ENCODE data around the gene FGD6.

Gene FGD6

DNA sequence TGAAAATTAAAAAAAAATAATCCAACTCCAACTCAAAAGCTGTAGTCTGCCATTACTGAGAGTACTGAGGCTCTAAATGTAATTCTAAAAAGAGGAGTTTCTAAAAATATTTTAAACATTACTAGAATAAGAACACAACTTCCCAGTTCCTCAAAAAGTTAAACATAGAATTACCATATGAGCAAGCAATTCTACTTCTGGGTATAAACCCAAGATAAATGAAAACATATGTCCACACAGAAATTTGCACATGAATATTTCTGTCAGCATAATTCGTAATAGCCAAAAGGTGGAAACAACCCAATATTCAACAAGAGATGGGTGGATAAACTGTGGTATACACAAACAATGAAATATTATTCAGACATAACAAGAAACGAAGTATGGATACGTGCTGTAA is 128.9 kb downstream of the FGD6 start:
- FAIRE-seq (no peak), DNase-seq (ENCODE audit: insufficient read length, low spot score) (no peak)
- TF ChIP-seq, protein P1, sequence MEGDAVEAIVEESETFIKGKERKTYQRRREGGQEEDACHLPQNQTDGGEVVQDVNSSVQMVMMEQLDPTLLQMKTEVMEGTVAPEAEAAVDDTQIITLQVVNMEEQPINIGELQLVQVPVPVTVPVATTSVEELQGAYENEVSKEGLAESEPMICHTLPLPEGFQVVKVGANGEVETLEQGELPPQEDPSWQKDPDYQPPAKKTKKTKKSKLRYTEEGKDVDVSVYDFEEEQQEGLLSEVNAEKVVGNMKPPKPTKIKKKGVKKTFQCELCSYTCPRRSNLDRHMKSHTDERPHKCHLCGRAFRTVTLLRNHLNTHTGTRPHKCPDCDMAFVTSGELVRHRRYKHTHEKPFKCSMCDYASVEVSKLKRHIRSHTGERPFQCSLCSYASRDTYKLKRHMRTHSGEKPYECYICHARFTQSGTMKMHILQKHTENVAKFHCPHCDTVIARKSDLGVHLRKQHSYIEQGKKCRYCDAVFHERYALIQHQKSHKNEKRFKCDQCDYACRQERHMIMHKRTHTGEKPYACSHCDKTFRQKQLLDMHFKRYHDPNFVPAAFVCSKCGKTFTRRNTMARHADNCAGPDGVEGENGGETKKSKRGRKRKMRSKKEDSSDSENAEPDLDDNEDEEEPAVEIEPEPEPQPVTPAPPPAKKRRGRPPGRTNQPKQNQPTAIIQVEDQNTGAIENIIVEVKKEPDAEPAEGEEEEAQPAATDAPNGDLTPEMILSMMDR (IDR thresholded peaks at IDR 0.05; ENCODE audit: insufficient read depth, missing control alignments), result no peak

DNA sequence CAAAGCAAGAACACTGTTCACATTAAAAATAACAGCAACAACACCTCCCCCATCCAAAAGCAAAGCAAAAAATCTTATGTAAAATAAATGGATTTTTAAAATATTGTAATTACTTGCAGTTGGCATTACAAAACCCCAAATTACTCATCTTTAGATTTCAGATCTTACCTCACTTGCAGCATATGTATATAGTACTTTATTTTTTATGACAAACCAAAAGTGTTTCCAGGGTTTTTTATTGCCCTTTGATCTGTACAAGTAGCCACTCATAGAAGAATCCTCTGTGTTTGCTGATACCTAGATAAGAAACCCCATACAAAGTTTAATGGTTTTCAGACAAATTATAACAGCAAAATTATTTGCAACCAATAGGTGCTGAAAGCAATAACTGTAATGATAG is 131.7 kb downstream of the FGD6 start:
- DNase-seq (ENCODE audit: insufficient read length, low spot score), result no peak
- no peak for FAIRE-seq
- TF ChIP-seq, protein P1 (IDR thresholded peaks at IDR 0.05; ENCODE audit: insufficient read depth, missing control alignments), result no peak

DNA sequence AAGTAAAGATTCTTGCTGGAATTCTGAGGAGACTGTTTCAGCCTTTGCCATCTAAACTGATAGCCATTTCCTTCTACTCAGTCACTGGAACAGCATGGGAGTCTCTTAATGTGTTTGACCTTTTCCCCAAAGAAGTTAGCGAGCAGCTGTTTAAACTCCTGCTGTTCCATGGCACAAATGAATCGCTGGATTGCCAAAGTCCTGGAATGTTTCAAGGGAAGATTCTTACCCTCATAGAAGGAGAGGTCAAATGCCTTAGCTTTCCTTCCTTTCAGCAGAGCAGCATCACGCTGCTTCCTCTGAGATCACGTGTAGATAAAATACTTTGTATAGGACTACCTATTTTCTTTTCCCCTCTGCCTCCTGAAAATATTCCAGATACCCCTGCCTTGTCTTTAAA is 133.3 kb downstream of the FGD6 start:
- no peak for DNase-seq (ENCODE audit: insufficient read length, low spot score)
- TF ChIP-seq, protein P1 (IDR thresholded peaks at IDR 0.05; ENCODE audit: insufficient read depth, missing control alignments), result no peak

DNA sequence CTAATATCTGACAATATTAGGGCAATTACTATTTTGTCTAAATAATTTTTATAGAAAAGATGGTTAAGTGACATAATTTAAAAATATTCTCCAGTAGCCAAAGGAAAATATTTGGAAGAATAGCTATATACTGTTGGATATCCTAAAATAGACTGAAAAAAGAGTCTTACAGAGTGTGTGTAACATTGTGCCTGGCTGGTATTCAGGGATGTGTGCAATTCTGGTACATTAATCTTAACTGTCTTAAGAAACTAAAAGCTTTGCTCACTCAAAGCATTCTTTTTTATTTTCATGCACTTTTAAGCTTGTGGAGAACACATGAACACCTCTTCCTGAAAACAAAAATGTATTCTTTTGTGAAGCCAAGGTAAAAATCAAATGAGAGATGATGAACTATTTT is 133.8 kb downstream of the FGD6 start:
- FAIRE-seq (no peak), DNase-seq (ENCODE audit: insufficient read length, low spot score) (no peak)
- TF ChIP-seq, protein P1 (IDR thresholded peaks at IDR 0.05; ENCODE audit: insufficient read depth, missing control alignments), result no peak

More for the DNA sequence above, 133.3 kb downstream of the FGD6 start:
- FAIRE-seq, result no peak

DNA sequence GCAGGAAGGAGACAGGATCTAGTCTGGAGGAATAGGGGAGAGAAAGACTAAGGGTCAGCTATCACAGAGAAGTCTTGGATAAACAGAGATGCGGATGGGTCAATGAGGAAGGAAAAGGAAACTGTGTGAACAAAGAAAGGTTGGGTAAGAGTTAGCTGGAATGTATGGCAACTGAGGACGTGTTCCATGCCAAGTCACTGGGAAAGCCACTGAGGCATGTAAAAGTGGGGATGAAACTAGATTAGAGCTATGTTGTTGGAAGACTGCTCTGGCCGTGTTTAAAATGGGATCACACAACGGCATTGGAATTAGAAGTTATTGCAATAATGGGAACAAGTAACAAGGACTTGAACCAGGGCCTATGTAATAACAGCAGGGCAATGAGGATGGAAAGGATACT is 139.9 kb downstream of the FGD6 start:
- no peak for FAIRE-seq

DNA sequence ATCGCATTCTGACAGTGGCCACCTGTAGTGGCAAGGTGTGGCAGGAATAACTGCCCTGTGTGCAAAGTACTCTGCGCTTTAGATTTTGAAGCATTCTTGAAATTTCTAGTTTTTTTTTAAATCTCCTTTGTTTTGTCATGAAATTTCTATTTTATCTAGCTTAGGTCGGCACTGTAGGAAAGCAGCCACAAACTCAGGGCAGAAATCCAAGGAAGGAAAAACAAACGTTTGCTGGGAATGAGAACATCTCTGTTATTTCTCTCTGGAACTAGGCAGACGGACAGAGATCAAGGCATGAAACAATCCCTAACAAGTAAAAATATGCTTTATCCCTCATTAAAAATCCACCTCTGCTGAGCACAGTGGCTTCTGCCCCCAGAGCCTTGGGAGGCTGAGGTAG is 142.5 kb downstream of the FGD6 start:
- TF ChIP-seq, protein P1 (IDR thresholded peaks at IDR 0.05; ENCODE audit: insufficient read depth, missing control alignments), result no peak
- FAIRE-seq, result no peak
- no peak for DNase-seq (ENCODE audit: insufficient read length, low spot score)

More for the DNA sequence above, 139.9 kb downstream of the FGD6 start:
- TF ChIP-seq, protein P1 (IDR thresholded peaks at IDR 0.05; ENCODE audit: insufficient read depth, missing control alignments), result no peak
- DNase-seq (ENCODE audit: insufficient read length, low spot score), result no peak

DNA sequence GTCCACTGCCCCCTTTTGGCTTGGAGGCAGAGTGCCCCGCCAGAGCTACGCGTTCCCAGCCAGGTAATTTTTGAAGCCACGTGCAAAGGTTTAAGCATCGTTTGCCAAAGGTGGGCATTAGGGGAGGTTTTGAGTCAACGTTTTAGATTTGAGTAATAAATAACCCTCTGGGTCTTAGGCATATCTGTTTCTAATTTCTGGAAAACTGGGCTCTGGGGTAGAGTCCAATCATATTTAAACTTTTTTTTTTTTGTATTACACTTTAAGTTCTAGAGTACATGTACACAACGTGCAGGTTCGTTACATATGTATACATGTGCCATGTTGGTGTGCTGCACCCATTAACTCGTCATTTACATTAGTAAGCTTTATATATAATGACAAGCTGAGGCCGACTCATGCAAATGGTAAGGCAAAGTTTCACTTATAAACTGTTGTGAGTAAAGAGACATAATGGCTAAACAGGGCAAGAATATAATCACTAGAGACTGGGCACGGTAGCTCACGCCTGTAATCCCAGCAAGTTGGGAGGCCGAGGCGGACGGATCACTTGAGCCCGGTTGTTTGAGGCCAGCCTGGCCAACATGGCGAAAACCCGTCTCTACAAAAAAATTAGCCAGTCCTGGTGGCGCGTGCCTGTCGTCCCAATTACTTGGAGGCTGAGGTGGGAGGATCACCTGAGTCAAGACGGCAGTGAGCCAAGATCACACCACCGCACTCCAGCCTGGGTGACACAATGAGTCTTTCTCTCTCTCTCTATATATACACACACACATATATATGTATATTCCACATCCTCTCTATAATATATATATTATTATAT is 143.4 kb downstream of the FGD6 start:
- no peak for FAIRE-seq
- no peak for DNase-seq (ENCODE audit: insufficient read length, low spot score)
- TF ChIP-seq, protein P1 (IDR thresholded peaks at IDR 0.05; ENCODE audit: insufficient read depth, missing control alignments), result peak; percentile 81
